Small intestine (tissue), 7 donors: ENCODE measurements around the gene NPAS4. TPM values are rescaled to one million over a fixed set of nuclear protein-coding genes. Genes with fewer than 3 reads are reported as not detected.
"Not testable (repeated sequence)": the region's sequence is repeated elsewhere in the genome, so short reads cannot be mapped to it uniquely, and the experiment has no call there.

Experiments
- DNase-seq, 2 donors: peaks; one replicate each; pipeline versions ENCODE4 v3.0.0 to v3.0.0-alpha.2; 2013
- FAIRE-seq: peaks from 2 replicates; lab custom pipeline; 2012; peaks lifted over from hg19 to GRCh38; lab: Jason Lieb, UNC
- H3K27ac ChIP-seq, 3 donors: one replicate each; pipeline ENCODE4 v1.5.1; 2013; ENCODE audit warnings: low read length in 2 of 3, mild to moderate bottlenecking in 2 of 3, control low read depth in 1 of 3, inconsistent platforms in 1 of 3, low read depth in 1 of 3, moderate library complexity in 1 of 3
- H3K27me3 ChIP-seq, 3 donors: one replicate each; pipeline ENCODE4 v1.6.1; 2013; ENCODE audit warnings: low read length in 3 of 3, inconsistent platforms in 1 of 3; ENCODE audit not compliant: control insufficient read depth in 3 of 3, insufficient read depth in 3 of 3
- H3K36me3 ChIP-seq, 3 donors: one replicate each; pipeline ENCODE4 v1.6.1; 2013; ENCODE audit warnings: low read length in 3 of 3, inconsistent platforms in 1 of 3, low read depth in 1 of 3, mild to moderate bottlenecking in 1 of 3, moderate library complexity in 1 of 3; ENCODE audit not compliant: control insufficient read depth in 3 of 3, insufficient read depth in 2 of 3
- H3K4me1 ChIP-seq, 3 donors: one replicate each; pipeline ENCODE4 v1.6.1; 2013; ENCODE audit warnings: low read length in 2 of 3, inconsistent platforms in 1 of 3, low read depth in 1 of 3, mild to moderate bottlenecking in 1 of 3, moderate library complexity in 1 of 3; ENCODE audit not compliant: control insufficient read depth in 3 of 3, insufficient read depth in 2 of 3
- H3K4me3 ChIP-seq, 3 donors: one replicate each; pipeline ENCODE4 v1.5.1; 2013; ENCODE audit warnings: low read length in 3 of 3, control low read depth in 1 of 3, inconsistent platforms in 1 of 3, low read depth in 1 of 3, mild to moderate bottlenecking in 1 of 3, moderate library complexity in 1 of 3
- H3K9me3 ChIP-seq, 2 donors: one replicate each; pipeline ENCODE4 v1.6.1; 2013; ENCODE audit warnings: low read depth in 1 of 2, low read length in 1 of 2; ENCODE audit not compliant: control insufficient read depth in 2 of 2, insufficient read depth in 1 of 2
- WGBS, 3 donors: extraction: QIAGEN DNeasy Blood & Tissue Kit; methylation state at CpG; one replicate each; pipeline ENCODE4 v1.1.7; 2013; 5-methylcytosine and 5-hydroxymethylcytosine counted together
- polyA plus RNA-seq, 4 donors: library from polyadenylated mRNA; stranded (reverse) in 3 of 4; unstranded in 1 of 4; fragments of 200-250 nt in 3 of 4; fragments of 120-200 nt in 1 of 4; gene quantifications; one replicate each; pipeline versions ENCODE4 v1.2.1 to v1.2.3, GENCODE V29; 2013
- donor health status: healthy with polysubstance abuse.
- donor health status: control.
- donor health status: control.
- donor health status: Bipolar disorder and iron deficiency.
- donor health status: healthy.

Gene NPAS4
- polyA plus RNA-seq, 4 donors = 0.10 to 0.15 TPM; not detected in 2

GRCh38 chr11:66454247-66454646, 33.4 kb downstream of the NPAS4 start:
- FAIRE-seq (no peak), DNase-seq (no peak)
- H3K4me3 ChIP-seq = no peak overlapping the region
- H3K27ac ChIP-seq = no peak overlapping the region
- H3K9me3 ChIP-seq = peaks cover 0 to 5% of the 10 kb centered on the region in 2 donors
- WGBS, 3 donors = 33 to 35% (median 34%) methylated on average over 6 of the region's 6 CpGs
- H3K36me3 ChIP-seq = no peaks in the 10 kb centered on the region
- no peaks in the 10 kb centered on the region for H3K4me1 ChIP-seq
- H3K27me3 ChIP-seq = peaks cover 0 to 9% (median 0%) of the 10 kb centered on the region in 3 donors

GRCh38 chr11:66454828-66455227, 34.0 kb downstream of the NPAS4 start:
- no peak for DNase-seq
- H3K4me3 ChIP-seq = no peak overlapping the region
- H3K36me3 ChIP-seq = no peaks in the 10 kb centered on the region
- 36 to 46% (median 41%) methylated on average over 3 of the region's 3 CpGs for WGBS, 3 donors
- peaks cover 0 to 5% of the 10 kb centered on the region in 2 donors for H3K9me3 ChIP-seq
- H3K27ac ChIP-seq = no peak overlapping the region
- no peaks in the 10 kb centered on the region for H3K4me1 ChIP-seq
- peaks cover 0 to 9% (median 0%) of the 10 kb centered on the region in 3 donors for H3K27me3 ChIP-seq
- no peak for FAIRE-seq

- WGBS, 3 donors = 77 to 80% (median 79%) methylated on average over 6 of the region's 6 CpGs
- DNase-seq = no peak
- Histone ChIP-seq H3K27ac (no peak overlapping the region), H3K4me1 (no peaks in the 10 kb centered on the region), H3K27me3 (peaks cover 0 to 3% (median 0%) of the 10 kb centered on the region in 3 donors), H3K9me3 (peaks cover 0 to 5% of the 10 kb centered on the region in 2 donors), H3K4me3 (no peak overlapping the region), H3K36me3 (no peaks in the 10 kb centered on the region)
- no peak for FAIRE-seq
These were observed 37.0 kb downstream of the NPAS4 start for GRCh38 chr11:66457826-66458225.

GRCh38 chr11:66459138-66459778, 38.4 kb downstream of the NPAS4 start:
- no peaks in the 10 kb centered on the region for H3K4me1 ChIP-seq
- no peak overlapping the region for H3K4me3 ChIP-seq
- no peaks in the 10 kb centered on the region for H3K36me3 ChIP-seq
- FAIRE-seq = no peak
- WGBS, 3 donors = 31 to 53% (median 45%) methylated on average over 5 of the region's 5 CpGs
- peaks cover 0 to 9% of the 10 kb centered on the region in 2 donors for H3K9me3 ChIP-seq
- H3K27me3 ChIP-seq = no peaks in the 10 kb centered on the region
- H3K27ac ChIP-seq = no peak overlapping the region
- DNase-seq = no peak

- no peak for DNase-seq
- H3K27me3 ChIP-seq = peaks cover 0 to 13% (median 0%) of the 10 kb centered on the region in 3 donors
- H3K36me3 ChIP-seq = no peaks in the 10 kb centered on the region
- FAIRE-seq = no peak
- no peak overlapping the region for H3K4me3 ChIP-seq
- no peak overlapping the region for H3K27ac ChIP-seq
- peaks cover 0 to 9% of the 10 kb centered on the region in 2 donors for H3K9me3 ChIP-seq
- no peaks in the 10 kb centered on the region for H3K4me1 ChIP-seq
These were observed 41.2 kb downstream of the NPAS4 start for GRCh38 chr11:66462010-66462409.

- Histone ChIP-seq H3K4me3 (no peak overlapping the region), H3K9me3 (peaks cover 0 to 9% of the 10 kb centered on the region in 2 donors), H3K27ac (no peak overlapping the region), H3K36me3 (no peaks in the 10 kb centered on the region), H3K4me1 (peaks cover 0 to 7% (median 0%) of the 10 kb centered on the region in 3 donors), H3K27me3 (peaks cover 0 to 13% (median 0%) of the 10 kb centered on the region in 3 donors)
- FAIRE-seq (no peak), DNase-seq (no peak)
- WGBS, 3 donors = 87 to 97% (median 90%) methylated on average over 3 of the region's 3 CpGs
These were observed 42.1 kb downstream of the NPAS4 start for GRCh38 chr11:66462911-66463310.

GRCh38 chr11:66464116-66464515, 43.3 kb downstream of the NPAS4 start:
- H3K9me3 ChIP-seq, H3K4me3 ChIP-seq, H3K36me3 ChIP-seq, DNase-seq, H3K27ac ChIP-seq, H3K4me1 ChIP-seq, FAIRE-seq: not testable (repeated sequence)
- H3K27me3 ChIP-seq = peaks cover 0 to 13% (median 0%) of the 10 kb centered on the region in 3 donors
- WGBS, 3 donors = 66 to 82% (median 75%) methylated on average over 5 of the region's 5 CpGs

GRCh38 chr11:66464916-66465315, 44.1 kb downstream of the NPAS4 start:
- Histone ChIP-seq H3K9me3 (peaks cover 0 to 9% of the 10 kb centered on the region in 2 donors), H3K27me3 (peaks cover 0 to 13% (median 0%) of the 10 kb centered on the region in 3 donors), H3K4me3 (no peak overlapping the region), H3K27ac (no peak overlapping the region), H3K36me3 (peaks cover 0 to 4% (median 0%) of the 10 kb centered on the region in 3 donors), H3K4me1 (peaks cover 0 to 8% (median 0%) of the 10 kb centered on the region in 3 donors)
- no peak for FAIRE-seq
- no peak for DNase-seq
- 92 to 100% (median 100%) methylated on average over 1 of the region's 1 CpG for WGBS, 3 donors
